GM18502 (cell line): ENCODE measurements around the gene FAM107A.

Source experiments
- ATAC-seq: cut with Tn5 transposase; IDR thresholded peaks from one replicate; pipeline ENCODE4 v1.9.1; 2021; ENCODE audit warnings: mild to moderate bottlenecking; ENCODE audit not compliant: unreplicated experiment, poor library complexity

Gene FAM107A, protein sequence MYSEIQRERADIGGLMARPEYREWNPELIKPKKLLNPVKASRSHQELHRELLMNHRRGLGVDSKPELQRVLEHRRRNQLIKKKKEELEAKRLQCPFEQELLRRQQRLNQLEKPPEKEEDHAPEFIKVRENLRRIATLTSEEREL

GRCh38 chr3:58577269-58577821, at the start of gene FAM107A:
TSS of gene FAM107A (minus strand) at chr3:58577391. CDS start at chr3:58569860, 7,531 bp downstream.
- no peak for ATAC-seq

DNA sequence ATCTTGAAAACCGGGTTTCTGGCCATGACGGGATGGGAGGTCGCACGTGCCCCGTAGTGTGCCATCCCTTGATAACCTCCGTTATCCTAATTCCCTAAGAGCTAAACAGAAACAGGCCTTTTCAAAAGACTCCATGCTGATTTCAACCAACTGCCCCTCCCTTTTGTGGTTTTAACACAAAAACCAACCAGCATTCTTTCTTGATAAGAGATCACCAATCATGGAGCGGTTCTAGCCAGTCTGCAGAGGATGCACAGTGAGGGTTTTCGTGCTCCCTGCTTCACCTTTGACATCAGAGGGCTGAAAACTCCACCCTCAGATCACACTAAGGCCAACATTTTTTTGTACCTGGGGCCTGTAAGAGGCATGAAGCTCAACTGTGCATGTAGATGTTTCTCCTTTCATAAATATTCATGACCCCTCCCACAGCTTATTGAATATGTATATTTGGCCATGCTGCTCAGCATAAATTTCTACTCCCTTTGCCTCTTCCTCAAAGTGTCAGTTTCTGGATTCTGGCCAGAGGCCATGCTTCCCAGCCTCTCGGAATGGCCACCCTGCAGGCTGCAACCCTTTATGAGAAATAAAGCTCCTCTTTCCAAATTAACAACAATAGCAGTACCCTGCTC, 48.1 kb upstream of the FAM107A start:
- ATAC-seq, result no peak

DNA sequence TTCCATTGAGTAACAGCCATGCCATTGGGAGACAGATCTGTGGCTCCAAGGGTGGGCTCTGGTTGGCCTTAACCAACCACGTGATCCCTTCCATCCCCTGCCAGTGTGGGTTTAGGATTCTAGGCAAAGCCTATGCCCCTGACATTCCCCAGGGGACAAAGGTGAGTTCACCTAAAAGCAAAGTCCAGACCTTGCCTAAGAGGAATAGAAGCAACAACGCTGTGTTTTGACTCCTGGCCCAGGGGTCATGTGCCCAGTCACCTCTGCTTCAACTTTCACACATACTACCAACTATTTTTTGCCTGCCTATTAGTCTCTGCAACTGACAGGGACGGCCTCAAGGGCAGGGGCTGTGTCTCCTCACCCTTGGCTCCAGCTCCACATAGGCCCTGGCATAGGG, 47.4 kb upstream of the FAM107A start:
- ATAC-seq, result no peak

GRCh38 chr3:58623961-58624360, 46.8 kb upstream of the FAM107A start:
- ATAC-seq, result no peak

DNA sequence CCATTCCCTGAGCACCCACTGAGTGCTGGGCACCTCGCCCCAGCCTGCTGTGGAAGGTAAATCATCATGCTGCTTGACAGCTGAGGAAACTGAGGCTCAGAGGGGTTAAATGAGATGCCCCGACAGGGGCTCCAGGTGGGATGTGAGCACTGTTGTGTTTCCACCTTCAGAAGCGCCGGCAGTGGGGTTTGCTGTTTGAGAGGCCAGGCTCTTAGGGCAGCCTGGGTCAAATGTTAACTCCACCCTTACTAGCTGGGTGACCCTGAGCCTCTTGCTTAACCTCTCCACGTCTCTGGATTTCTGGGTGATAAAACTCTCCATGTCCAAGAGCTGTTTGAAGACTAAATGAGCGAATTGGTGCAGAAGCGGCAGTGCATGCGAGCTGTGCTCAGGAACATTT, 46.3 kb upstream of the FAM107A start:
- ATAC-seq, result no peak

- no peak for ATAC-seq
These were observed 45.7 kb upstream of the FAM107A start for GRCh38 chr3:58622892-58623291.

DNA sequence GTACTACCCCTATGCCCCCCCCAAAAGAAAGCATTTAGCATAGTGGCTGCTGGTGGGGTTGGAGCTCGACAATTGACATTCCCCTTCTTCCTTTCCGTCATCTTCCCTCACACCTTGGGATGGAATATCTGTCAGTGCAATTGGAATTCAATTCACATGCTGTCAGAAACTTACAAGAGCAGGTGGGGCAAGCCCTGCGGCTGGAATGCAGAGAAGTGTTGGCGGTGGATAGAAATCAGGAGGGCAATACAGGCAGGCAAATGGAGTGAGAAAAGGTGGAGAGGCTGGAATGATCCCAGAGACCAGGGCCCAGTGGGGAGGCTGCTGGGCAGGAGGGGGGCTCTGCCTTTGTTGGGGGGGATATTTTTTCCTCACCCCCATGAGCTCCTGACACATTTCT, 45.2 kb upstream of the FAM107A start:
- no peak for ATAC-seq

DNA sequence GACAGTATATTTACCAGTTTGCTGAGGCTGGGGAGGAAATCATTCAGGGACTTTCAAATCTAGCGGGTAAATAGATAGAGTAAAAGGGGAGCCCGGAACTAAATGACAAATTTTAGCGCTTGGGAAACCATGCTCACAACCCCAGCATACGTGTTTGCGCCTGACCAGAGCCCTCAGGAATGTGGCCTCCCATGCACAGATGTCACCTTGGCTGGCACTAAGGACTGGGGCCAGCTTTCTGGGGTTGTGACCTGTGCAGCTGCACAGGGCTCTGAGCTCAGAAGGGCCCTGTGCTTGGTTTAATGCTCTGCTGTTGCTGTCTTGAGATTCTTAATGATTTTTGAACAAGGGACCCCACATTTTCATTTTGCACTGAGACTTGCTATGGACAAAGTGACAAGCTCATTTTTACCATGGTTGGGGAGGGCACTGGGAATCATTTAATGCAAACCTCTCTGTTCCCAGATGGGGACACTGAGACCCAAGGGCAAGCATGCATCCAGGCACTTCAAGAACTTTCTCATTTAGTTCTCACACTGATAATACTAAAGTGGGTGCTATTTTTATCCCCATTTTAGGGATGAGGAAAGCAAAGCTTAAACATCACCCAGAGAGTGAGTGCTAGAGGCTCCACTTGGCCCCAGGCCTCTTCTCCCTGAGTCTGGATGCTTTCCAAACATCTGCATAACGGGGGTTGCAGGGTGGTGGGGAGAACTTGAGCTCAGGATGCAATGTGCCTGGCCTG, 44.1 kb upstream of the FAM107A start:
- ATAC-seq, result no peak

- no peak for ATAC-seq
These were observed 43.2 kb upstream of the FAM107A start for GRCh38 chr3:58620421-58620820.

- no peak for ATAC-seq
These were observed 40.2 kb upstream of the FAM107A start for GRCh38 chr3:58617338-58617761.

DNA sequence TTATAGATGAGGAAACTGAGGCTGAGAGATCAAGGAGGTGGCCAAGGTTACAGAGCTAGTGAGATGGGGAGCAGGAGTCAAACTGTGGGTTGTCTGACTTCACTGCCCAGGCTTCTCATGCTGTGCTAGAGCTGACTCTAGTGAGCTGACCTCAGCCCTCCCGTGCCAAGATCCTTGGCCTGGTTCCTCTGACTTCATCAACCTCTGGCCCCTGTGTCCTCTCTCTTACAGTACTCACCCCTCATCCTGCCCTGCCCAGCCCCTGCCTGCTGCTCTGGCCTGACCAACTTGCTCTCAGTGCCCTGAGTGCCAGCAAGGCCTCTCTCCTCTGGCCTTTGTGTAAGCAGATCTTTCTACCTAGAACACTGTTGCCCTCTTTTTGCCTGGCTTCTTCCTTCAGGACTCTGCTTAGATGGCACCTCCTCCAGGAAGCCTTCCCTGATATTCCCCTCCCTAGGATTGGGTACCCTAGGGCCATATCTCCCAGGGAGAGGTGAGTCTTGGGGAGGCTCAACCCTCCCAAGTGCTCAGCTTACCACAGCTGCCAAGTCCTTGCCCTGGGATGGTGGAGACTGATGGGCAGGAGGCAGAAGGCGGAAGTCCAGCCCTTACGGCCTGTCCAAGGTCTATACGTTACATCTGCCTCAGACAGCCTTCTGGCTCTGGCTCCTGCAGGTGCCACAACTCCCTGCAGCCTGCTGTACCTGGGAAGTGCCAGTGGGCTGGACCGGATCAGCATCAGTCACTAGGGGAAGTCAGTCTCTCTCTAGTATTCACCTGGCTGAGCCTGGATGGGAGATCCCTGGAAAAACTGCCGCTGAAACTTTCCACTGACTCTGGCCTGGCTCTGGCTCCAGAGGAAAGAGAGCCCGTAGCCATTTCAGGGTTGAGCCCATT, 36.3 kb upstream of the FAM107A start:
- no peak for ATAC-seq

- no peak for ATAC-seq
These were observed 35.6 kb upstream of the FAM107A start for GRCh38 chr3:58612830-58613229.

DNA sequence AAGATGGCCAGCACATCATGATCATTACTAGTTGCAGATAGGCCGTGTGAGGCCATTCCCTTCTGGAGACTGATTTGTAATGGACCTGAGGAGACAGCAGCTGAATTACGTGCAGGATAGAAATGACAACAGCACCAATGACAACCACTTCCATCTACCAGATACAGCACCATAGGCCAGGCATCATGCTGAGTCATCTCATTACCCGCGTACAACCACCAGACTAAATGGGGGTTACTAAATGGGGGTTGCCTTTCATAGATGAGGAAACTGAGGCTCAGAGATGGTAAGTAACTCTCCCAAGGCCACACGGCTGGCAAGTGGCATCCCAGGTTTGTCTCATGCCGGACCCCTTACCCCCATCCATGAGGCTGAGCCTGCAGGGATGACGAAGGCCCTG, 32.8 kb upstream of the FAM107A start:
- ATAC-seq, result peak; percentile 45

DNA sequence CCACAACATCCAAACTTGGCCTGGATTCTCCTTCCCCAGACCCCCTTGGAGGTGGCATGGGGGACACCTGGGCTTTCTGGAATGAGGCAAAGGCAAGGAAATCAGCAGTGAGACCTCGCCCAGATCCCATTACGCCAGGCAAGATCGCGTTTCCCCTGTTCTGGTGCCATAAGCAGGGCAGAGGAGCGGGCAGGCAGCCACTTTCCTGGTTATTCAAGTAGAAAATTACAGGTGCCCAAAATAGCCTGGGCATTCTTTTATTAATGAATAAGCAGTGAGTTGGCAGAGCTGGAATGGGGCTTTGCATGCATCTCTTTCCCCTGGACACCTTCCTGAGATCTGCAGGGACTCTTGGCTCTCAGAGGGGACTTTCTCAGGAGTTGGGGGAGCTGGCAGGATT, 31.5 kb upstream of the FAM107A start:
- no peak for ATAC-seq

- peak; percentile 51 for ATAC-seq
These were observed 30.6 kb upstream of the FAM107A start for GRCh38 chr3:58607816-58608215.

- no peak for ATAC-seq
These were observed 29.5 kb upstream of the FAM107A start for GRCh38 chr3:58606693-58607092.

GRCh38 chr3:58604031-58604430, 26.8 kb upstream of the FAM107A start:
- no peak for ATAC-seq

DNA sequence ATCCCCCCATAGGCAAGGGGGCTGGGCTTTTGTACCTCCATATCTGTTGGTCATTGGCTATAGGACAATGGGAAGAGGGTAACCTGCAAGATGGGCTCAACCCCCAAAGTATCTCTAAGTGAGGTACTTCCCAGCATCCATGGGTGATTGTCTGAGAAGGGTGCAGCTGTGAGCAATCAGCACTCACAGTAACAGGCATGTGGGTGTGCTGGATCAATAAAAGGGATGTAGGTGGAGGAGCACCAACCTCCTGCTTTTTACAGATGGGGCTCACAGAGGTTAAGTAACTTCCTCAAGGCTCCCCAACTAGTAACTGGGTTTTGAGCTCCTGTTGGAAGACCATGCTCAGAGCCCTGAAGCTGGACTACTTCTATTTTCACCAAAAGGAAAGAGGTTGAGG, 26.4 kb upstream of the FAM107A start:
- ATAC-seq, result no peak

DNA sequence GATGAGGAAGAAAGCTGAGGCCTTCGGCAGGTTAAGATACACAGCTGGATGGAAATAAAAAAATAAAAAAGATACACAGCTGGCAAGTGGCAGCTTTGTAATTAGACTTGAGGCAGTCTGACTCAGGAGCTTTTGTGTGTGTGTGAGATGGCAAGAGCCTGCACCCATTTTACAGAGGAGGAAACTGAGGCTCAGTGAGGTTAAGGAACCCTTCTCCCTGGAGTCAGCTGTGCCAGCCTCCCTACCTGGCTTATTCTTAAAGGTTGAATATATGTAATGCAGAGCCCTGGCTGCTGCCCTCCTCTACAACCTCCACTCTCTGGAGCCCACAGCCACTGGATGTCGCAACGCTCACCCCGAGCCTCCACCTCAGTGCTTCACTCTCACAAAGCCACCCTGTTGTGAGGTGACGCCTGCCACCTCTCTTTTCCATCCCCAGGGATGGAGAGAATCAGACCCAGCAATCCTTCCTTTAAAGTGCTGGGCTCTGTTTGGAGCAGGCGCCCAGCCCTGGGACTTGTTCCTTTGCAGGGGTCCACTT, 20.6 kb upstream of the FAM107A start:
- no peak for ATAC-seq

- ATAC-seq, result no peak
These were observed 19.8 kb upstream of the FAM107A start for GRCh38 chr3:58596834-58597518.
